Measurements from ENCODE around the gene OPHN1. TPM values are rescaled to one million over a fixed set of nuclear protein-coding genes. Genes with fewer than 3 reads are reported as not detected.

The OPHN1 gene
- total RNA-seq, 4 donors from 2014 or later: 2.8 to 8.7 (median 6.6) TPM

DNA sequence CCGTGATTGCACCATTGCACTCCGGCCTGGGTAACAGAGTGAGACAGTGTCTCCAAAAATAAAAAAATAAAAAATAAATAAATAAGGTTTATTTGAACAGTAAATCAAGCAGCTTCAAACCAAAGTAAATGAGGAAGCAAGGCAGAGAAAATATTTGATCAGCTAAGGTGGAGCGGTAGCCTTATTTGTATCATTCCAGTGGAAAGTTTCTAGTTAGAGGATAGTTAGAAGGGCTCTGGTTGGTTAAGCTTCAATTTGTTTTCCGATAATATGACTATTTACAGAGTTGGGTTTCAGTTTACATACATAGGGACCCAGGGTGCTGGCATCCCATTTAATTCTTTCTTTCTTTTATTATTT is 21.8 kb upstream of the OPHN1 start:
- no peak for DNase-seq
- no peak for TF ChIP-seq EP300 (IDR thresholded peaks at IDR 0.05; ENCODE audit: low read depth)
- TF ChIP-seq POLR2A (IDR thresholded peaks at IDR 0.05): no peak
- TF ChIP-seq, protein P1, sequence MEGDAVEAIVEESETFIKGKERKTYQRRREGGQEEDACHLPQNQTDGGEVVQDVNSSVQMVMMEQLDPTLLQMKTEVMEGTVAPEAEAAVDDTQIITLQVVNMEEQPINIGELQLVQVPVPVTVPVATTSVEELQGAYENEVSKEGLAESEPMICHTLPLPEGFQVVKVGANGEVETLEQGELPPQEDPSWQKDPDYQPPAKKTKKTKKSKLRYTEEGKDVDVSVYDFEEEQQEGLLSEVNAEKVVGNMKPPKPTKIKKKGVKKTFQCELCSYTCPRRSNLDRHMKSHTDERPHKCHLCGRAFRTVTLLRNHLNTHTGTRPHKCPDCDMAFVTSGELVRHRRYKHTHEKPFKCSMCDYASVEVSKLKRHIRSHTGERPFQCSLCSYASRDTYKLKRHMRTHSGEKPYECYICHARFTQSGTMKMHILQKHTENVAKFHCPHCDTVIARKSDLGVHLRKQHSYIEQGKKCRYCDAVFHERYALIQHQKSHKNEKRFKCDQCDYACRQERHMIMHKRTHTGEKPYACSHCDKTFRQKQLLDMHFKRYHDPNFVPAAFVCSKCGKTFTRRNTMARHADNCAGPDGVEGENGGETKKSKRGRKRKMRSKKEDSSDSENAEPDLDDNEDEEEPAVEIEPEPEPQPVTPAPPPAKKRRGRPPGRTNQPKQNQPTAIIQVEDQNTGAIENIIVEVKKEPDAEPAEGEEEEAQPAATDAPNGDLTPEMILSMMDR (IDR thresholded peaks at IDR 0.05): no peak
- no peak for TF ChIP-seq POLR2AphosphoS5 (IDR thresholded peaks at IDR 0.05)
- H3K9me3 ChIP-seq: no peaks in the 10 kb centered on the region

DNA sequence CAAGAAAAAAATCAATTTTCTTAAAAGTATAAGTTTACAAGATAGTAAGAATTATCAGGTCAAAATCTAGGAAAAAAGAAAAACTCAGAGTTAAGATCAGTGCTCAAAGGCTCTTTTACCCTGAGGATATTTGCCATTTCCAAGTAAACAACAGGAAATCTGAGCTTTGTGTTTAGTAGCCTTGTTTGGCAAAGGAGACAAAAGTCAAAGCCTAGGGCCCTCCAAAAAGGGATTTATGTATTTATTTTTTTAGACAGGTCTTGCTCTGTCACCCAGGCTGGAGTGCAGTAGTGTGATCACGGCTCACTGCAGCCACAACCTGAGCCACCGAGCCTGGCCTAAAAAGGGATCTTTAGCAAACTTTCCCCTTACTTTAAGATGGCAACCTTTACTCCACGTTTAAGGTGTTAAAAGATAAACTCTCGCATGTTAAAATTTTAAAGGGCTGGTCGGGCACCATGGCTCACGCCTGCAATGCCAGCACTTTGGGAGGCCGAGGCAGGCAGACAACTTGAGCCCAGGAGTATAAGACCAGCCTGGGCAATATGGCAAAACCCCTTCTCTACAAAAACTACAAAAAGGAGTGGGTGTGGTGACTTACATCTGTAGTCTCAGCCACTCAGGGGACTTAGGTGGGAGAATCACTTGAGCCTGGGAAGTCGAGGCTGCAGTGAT is 21.3 kb upstream of the OPHN1 start:
- TF ChIP-seq, protein P1 (IDR thresholded peaks at IDR 0.05): no peak
- no peak for TF ChIP-seq POLR2AphosphoS5 (IDR thresholded peaks at IDR 0.05)
- no peak for TF ChIP-seq POLR2A (IDR thresholded peaks at IDR 0.05)
- TF ChIP-seq EP300 (IDR thresholded peaks at IDR 0.05; ENCODE audit: low read depth): no peak
- no peaks in the 10 kb centered on the region for H3K9me3 ChIP-seq
- in situ Hi-C loops (cut with MboI; ENCODE audit: low pct_ligation_motif_present in 1 of 4, low pct_unique_long_range_greater_than_20kb in 1 of 4, low sequenced_read_pairs in 3 of 4): loop anchor here in 3 of 4 donors (25.0 kb wide), 2 partner anchors 242 to 267 kb away; no protein-coding TSS in a partner anchor
- intact Hi-C loops (cut with DNase I; ENCODE audit: low total_unique reads): no loop called here
- H3K27me3 ChIP-seq: no peaks in the 10 kb centered on the region
- H3K36me3 ChIP-seq: no peaks in the 10 kb centered on the region
- 71% methylated on average over 8 of the region's 8 CpGs; no CpG with 5 or more reads in 1 of the 2 donors for whole genome bisulfite sequencing, 2 donors (ENCODE audit: low coverage in 1 of 2)
- H3K4me3 ChIP-seq: no peak overlapping the region
- no peak for DNase-seq
- H3K27ac ChIP-seq: no peak overlapping the region
- no peaks in the 10 kb centered on the region for H3K4me1 ChIP-seq

More for the DNA sequence above, 21.8 kb upstream of the OPHN1 start:
- intact Hi-C loops (cut with DNase I; ENCODE audit: low total_unique reads) (no loop called here), in situ Hi-C loops (cut with MboI; ENCODE audit: low pct_ligation_motif_present in 1 of 4, low pct_unique_long_range_greater_than_20kb in 1 of 4, low sequenced_read_pairs in 3 of 4) (loop anchor here in 3 of 4 donors (25.0 kb wide), 2 partner anchors 243 to 268 kb away; no protein-coding TSS in a partner anchor)
- WGBS, 2 donors (ENCODE audit: low coverage in 1 of 2): 40 to 78% methylated on average over 1 to 4 of the region's 4 CpGs
- no peaks in the 10 kb centered on the region for H3K27me3 ChIP-seq
- no peaks in the 10 kb centered on the region for H3K36me3 ChIP-seq
- no peak overlapping the region for H3K4me3 ChIP-seq
- H3K27ac ChIP-seq: no peak overlapping the region
- H3K4me1 ChIP-seq: no peaks in the 10 kb centered on the region

DNA sequence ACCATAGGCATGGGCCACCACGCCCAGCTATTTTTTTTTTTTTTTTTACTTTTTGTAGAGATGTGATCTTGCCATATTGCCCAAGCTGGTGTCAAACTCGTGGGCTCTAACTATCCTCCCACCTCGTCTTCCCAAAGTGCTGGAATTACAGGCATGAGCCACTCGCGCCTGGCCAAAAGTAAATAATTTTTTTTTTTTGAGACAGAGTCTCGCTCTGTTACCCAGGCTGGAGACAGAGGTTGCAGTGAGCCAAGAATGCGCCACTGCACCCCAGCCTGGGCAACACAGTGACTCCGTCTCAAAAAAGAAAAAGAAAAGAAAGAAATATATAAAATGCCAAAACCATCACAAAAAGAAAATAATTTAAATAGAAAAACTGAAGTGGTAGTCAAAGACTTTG is 18.4 kb upstream of the OPHN1 start:
- H3K27me3 ChIP-seq: no peaks in the 10 kb centered on the region
- 70% methylated on average over 8 of the region's 8 CpGs; no CpG with 5 or more reads in 1 of the 2 donors for WGBS, 2 donors (ENCODE audit: low coverage in 1 of 2)
- H3K9me3 ChIP-seq: no peaks in the 10 kb centered on the region
- no peaks in the 10 kb centered on the region for H3K4me1 ChIP-seq
- H3K27ac ChIP-seq: no peak overlapping the region
- intact Hi-C loops (cut with DNase I; ENCODE audit: low total_unique reads): no loop called here
- no peak for DNase-seq
- H3K36me3 ChIP-seq: no peaks in the 10 kb centered on the region
- in situ Hi-C loops (cut with MboI; ENCODE audit: low pct_ligation_motif_present in 1 of 4, low pct_unique_long_range_greater_than_20kb in 1 of 4, low sequenced_read_pairs in 3 of 4): loop anchor here in 3 of 4 donors (25.0 kb wide), 2 partner anchors 239 to 264 kb away; no protein-coding TSS in a partner anchor
- no peak overlapping the region for H3K4me3 ChIP-seq
- TF ChIP-seq, protein P1 (IDR thresholded peaks at IDR 0.05): no peak
- TF ChIP-seq POLR2AphosphoS5 (IDR thresholded peaks at IDR 0.05) (no peak), POLR2A (IDR thresholded peaks at IDR 0.05) (no peak), EP300 (IDR thresholded peaks at IDR 0.05; ENCODE audit: low read depth) (no peak)

DNA sequence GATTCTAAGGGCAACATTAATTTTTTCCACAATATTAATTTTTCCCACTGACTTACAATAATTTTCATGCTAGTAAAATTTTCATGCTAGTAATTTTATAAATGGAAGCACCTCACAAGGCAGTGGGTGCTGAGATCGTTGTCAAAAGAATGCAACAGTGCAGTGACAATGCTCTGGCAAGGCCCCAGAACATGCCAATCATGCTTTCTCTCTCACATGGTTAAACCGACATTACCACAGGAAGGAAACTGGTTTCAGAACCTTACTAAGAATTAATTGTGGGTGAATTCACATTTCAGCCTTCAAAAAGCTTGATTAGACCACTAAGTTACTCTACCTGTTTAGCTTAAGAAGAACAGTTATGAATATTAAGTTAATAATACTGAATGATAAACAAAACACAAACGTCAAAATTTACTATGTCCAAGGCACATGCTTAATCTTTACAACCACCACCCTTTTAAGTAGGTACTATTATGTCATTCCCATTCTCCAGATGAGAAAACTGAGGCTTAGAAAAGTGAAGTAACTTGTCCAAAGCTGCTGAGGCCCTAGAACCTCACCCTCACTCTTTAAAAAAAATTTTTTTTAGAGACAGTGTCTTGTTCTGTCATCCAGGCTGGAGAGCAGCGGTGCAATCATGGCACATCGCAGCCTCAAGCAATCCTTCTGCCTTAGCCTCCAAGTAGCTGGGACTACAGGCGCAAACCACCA is 10.0 kb upstream of the OPHN1 start:
- no peaks in the 10 kb centered on the region for H3K36me3 ChIP-seq
- peaks cover 0 to 12% (median 6%) of the 10 kb centered on the region in 4 donors for H3K4me1 ChIP-seq
- H3K9me3 ChIP-seq: no peaks in the 10 kb centered on the region
- H3K27me3 ChIP-seq: no peaks in the 10 kb centered on the region
- intact Hi-C loops (cut with DNase I; ENCODE audit: low total_unique reads): no loop called here
- no peak overlapping the region for H3K27ac ChIP-seq
- no peak overlapping the region for H3K4me3 ChIP-seq
- no peak for DNase-seq
- no peak for TF ChIP-seq POLR2A (IDR thresholded peaks at IDR 0.05)
- TF ChIP-seq EP300 (IDR thresholded peaks at IDR 0.05; ENCODE audit: low read depth): no peak
- TF ChIP-seq, protein P1 (IDR thresholded peaks at IDR 0.05): no peak
- no peak for TF ChIP-seq POLR2AphosphoS5 (IDR thresholded peaks at IDR 0.05)
- WGBS, 2 donors (ENCODE audit: low coverage in 1 of 2): 10 to 57% methylated on average over 2 to 6 of the region's 6 CpGs
- in situ Hi-C loops (cut with MboI; ENCODE audit: low pct_ligation_motif_present in 1 of 4, low pct_unique_long_range_greater_than_20kb in 1 of 4, low sequenced_read_pairs in 3 of 4): no loop called here
